Lower lobe of right lung (tissue), 2 donors: Measurements from ENCODE around the gene CAMK1G. TPM values are rescaled to one million over a fixed set of nuclear protein-coding genes. Genes with fewer than 3 reads are reported as not detected.

ENCODE experiments used
- ATAC-seq, 2 donors: fragments of 200-7000 bp; cut with Tn5 transposase; one replicate each; pipeline ENCODE4 v1.9.1; 2020 to 2022; ENCODE audit warnings: mild to moderate bottlenecking in 2 of 2, moderate library complexity in 2 of 2
- DNase-seq: peaks from one replicate; pipeline ENCODE4 v3.0.0-alpha.2; 2020
- H3K27ac ChIP-seq: fragments of 200-600 bp; one replicate; pipeline ENCODE4 v1.8.0; 2022
- H3K27me3 ChIP-seq: fragments of 200-600 bp; one replicate; pipeline ENCODE4 v1.8.0; 2022; ENCODE audit warnings: low read depth
- H3K36me3 ChIP-seq: fragments of 200-600 bp; one replicate; pipeline ENCODE4 v1.8.0; 2022; ENCODE audit warnings: mild to moderate bottlenecking
- H3K4me1 ChIP-seq: fragments of 200-600 bp; one replicate; pipeline ENCODE4 v1.8.0; 2022
- H3K4me3 ChIP-seq: fragments of 200-600 bp; one replicate; pipeline ENCODE4 v1.8.0; 2022; ENCODE audit warnings: mild to moderate bottlenecking
- H3K9me3 ChIP-seq: fragments of 200-600 bp; one replicate; pipeline ENCODE4 v1.8.0; 2022
- CTCF ChIP-seq: fragments of 200-600 bp; IDR thresholded peaks from one replicate; pipeline ENCODE4 v1.8.0; 2022; ENCODE audit warnings: antibody characterized with exemption, mild to moderate bottlenecking
- intact Hi-C: fragments of 100-400 bp; cut with DNase I; formaldehyde crosslinking; loops from one replicate; pipeline ENCODE4 v1.11.0; 2022
- total RNA-seq: library from RNA; stranded (reverse); fragmentation: NEBNext Ultra II Directional; extraction: Animal tissue kit (Norgen Biotek cat#: 25700); gene quantifications from one replicate; pipeline ENCODE4 v1.2.1, GENCODE V29; 2021
- donor health status: DM: no; HTN: yes; CAD: no; lungs with severe emphysema.

CAMK1G gene
- total RNA-seq, 1 donor from 2014 or later, result 0.56 TPM

GRCh38 chr1:209628618-209629299 is 45.2 kb downstream of the CAMK1G start:
- DNase-seq (no peak), ATAC-seq (no peak)
- no peak for TF ChIP-seq CTCF
- intact Hi-C loops, result no loop called here
- Histone ChIP-seq H3K27me3 (no peaks in the 10 kb centered on the region), H3K36me3 (no peaks in the 10 kb centered on the region), H3K9me3 (no peaks in the 10 kb centered on the region), H3K4me3 (no peak overlapping the region), H3K27ac (no peak overlapping the region), H3K4me1 (peaks cover 21% of the 10 kb centered on the region)

- Histone ChIP-seq H3K27me3 (no peaks in the 10 kb centered on the region), H3K36me3 (no peaks in the 10 kb centered on the region), H3K27ac (no peak overlapping the region), H3K4me3 (no peak overlapping the region), H3K4me1 (peaks cover 21% of the 10 kb centered on the region), H3K9me3 (no peaks in the 10 kb centered on the region)
- TF ChIP-seq CTCF, result no peak
- intact Hi-C loops, result no loop called here
- DNase-seq, result no peak
- ATAC-seq, result no peak
These were observed 46.3 kb downstream of the CAMK1G start for GRCh38 chr1:209629621-209630382.

- DNase-seq, result no peak
- TF ChIP-seq CTCF, result no peak
- Histone ChIP-seq H3K9me3 (no peaks in the 10 kb centered on the region), H3K36me3 (no peaks in the 10 kb centered on the region), H3K27me3 (no peaks in the 10 kb centered on the region), H3K4me3 (no peak overlapping the region), H3K4me1 (peaks cover 21% of the 10 kb centered on the region), H3K27ac (no peak overlapping the region)
- no peak for ATAC-seq
- intact Hi-C loops, result no loop called here
These were observed 47.1 kb downstream of the CAMK1G start for GRCh38 chr1:209630383-209631225.

GRCh38 chr1:209633335-209633997 is 50.0 kb downstream of the CAMK1G start:
- H3K27ac ChIP-seq, result no peak overlapping the region
- DNase-seq (no peak), ATAC-seq (no peak)
- H3K4me3 ChIP-seq, result no peak overlapping the region
- no peaks in the 10 kb centered on the region for H3K9me3 ChIP-seq
- intact Hi-C loops, result no loop called here
- no peak for TF ChIP-seq CTCF
- no peaks in the 10 kb centered on the region for H3K27me3 ChIP-seq
- no peaks in the 10 kb centered on the region for H3K4me1 ChIP-seq
- no peaks in the 10 kb centered on the region for H3K36me3 ChIP-seq

GRCh38 chr1:209634005-209634737 is 50.7 kb downstream of the CAMK1G start:
- no peak for ATAC-seq
- DNase-seq, result no peak
- no peaks in the 10 kb centered on the region for H3K27me3 ChIP-seq
- no peak for TF ChIP-seq CTCF
- no peaks in the 10 kb centered on the region for H3K9me3 ChIP-seq
- no peak overlapping the region for H3K4me3 ChIP-seq
- intact Hi-C loops, result no loop called here
- no peaks in the 10 kb centered on the region for H3K36me3 ChIP-seq
- H3K27ac ChIP-seq, result no peak overlapping the region
- no peaks in the 10 kb centered on the region for H3K4me1 ChIP-seq
